Measurements from ENCODE around the gene IRF1. TPM values are rescaled to one million over a fixed set of nuclear protein-coding genes. Genes with fewer than 3 reads are reported as not detected.
A peak's percentile ranks its signal among the peaks of the same experiment; 100 is the strongest.

Gene IRF1
- total RNA-seq, 1 experiment from 2014 or later = 4.8 TPM

DNA sequence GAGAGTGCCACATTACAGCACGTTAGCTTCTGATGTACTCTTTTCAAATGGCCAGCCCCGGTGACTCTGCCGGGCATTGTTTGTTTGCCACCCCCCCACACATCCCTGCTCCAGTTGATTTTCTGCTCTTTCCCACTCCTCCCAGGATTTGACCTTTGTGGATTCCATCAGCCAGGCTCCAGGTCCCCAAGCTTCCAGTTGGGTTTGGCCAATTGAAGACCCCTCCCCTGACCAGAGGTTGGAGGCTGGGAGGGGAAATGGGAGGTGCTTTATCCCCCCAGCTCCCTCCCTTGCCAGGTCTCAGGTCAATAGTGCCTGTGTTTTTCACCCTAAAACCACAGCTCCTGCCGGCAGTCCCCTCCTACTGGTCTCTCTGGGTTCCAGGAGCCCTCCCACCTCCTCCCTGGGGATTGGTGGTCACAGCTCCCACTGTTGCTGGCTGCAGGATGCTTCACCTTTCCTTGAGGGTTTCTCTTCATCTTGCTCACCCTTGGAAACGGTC is 34.9 kb downstream of the IRF1 start:
- Histone ChIP-seq H3K9me3 (ENCODE audit: low read length) (no peaks in the 10 kb centered on the region), H3K4me3 (ENCODE audit: low read length) (no peak overlapping the region), H3K9ac (ENCODE audit: low read length) (no peak overlapping the region), H3K79me2 (ENCODE audit: low read length) (no peaks in the 10 kb centered on the region), H3K4me1 (ENCODE audit: low read length) (peaks cover 37% of the 10 kb centered on the region), H4K20me1 (ENCODE audit: insufficient read depth, low read depth, low read length) (no peaks in the 10 kb centered on the region), H3K4me2 (ENCODE audit: low read depth, low read length, poor library complexity, severe bottlenecking) (peak overlapping the region; percentile 28), H3K9me2 (replicated peaks; ENCODE audit: insufficient read depth, low read length) (no peaks in the 10 kb centered on the region), H3K36me3 (ENCODE audit: insufficient read depth, low read length) (no peaks in the 10 kb centered on the region), H3K27me3 (ENCODE audit: low read length) (no peaks in the 10 kb centered on the region), H3K27ac (ENCODE audit: low read length) (no peak overlapping the region), H2AFZ (ENCODE audit: low read length) (no peak overlapping the region)
- DNase-seq = no peak

DNA sequence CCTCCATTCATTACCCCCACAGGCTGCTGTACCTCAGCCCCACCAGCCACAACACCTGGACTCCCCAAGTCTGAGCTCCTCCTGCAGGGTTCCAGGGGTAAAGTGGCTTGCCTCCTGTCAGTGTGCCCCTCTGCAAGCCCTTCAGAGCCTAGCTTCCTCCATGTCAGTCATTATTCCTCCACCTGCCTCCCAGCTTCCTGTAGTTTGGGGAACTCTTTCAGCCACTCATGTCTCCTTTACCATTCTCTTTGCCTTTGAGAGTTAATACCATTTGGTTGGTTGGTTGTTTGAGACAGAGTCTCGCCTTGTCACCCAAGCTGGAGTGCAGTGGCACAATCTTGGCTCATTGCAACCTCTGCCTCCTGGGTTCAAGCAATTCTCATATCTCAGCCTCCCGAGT is 36.2 kb downstream of the IRF1 start:
- H3K4me2 ChIP-seq (ENCODE audit: low read depth, low read length, poor library complexity, severe bottlenecking) = no peak overlapping the region

DNA sequence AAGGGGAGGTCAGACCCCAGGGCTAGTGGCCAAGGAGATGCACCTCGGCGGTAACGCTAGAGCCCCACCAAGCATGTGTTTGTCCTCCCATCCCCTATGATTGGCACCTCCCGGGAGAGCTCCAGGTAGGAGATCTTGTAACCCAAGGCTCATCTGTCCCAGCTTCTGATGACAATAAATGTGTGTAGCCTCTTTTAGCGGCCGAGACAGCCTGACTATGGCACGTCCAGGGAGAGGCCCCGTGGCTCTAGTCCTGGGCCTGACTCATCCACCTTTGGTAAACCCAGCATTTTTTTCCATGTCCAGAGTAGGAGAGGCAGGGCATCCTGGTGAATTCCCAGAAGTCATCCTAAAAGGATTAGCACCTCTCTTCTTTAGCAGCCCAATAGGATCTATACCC is 39.2 kb downstream of the IRF1 start:
- Histone ChIP-seq H3K9ac (ENCODE audit: low read length) (no peak overlapping the region), H4K20me1 (ENCODE audit: insufficient read depth, low read depth, low read length) (no peaks in the 10 kb centered on the region), H3K4me1 (ENCODE audit: low read length) (peaks cover 9% of the 10 kb centered on the region), H3K4me2 (ENCODE audit: low read depth, low read length, poor library complexity, severe bottlenecking) (no peak overlapping the region), H3K9me2 (replicated peaks; ENCODE audit: insufficient read depth, low read length) (no peaks in the 10 kb centered on the region), H3K27me3 (ENCODE audit: low read length) (no peaks in the 10 kb centered on the region), H3K9me3 (ENCODE audit: low read length) (no peaks in the 10 kb centered on the region), H3K4me3 (ENCODE audit: low read length) (no peak overlapping the region), H2AFZ (ENCODE audit: low read length) (no peak overlapping the region), H3K79me2 (ENCODE audit: low read length) (no peaks in the 10 kb centered on the region), H3K27ac (ENCODE audit: low read length) (no peak overlapping the region), H3K36me3 (ENCODE audit: insufficient read depth, low read length) (no peaks in the 10 kb centered on the region)
- DNase-seq = no peak

More for the DNA sequence above, 36.2 kb downstream of the IRF1 start:
- Histone ChIP-seq H4K20me1 (ENCODE audit: insufficient read depth, low read depth, low read length) (no peaks in the 10 kb centered on the region), H3K79me2 (ENCODE audit: low read length) (no peaks in the 10 kb centered on the region), H3K9ac (ENCODE audit: low read length) (no peak overlapping the region), H3K9me3 (ENCODE audit: low read length) (no peaks in the 10 kb centered on the region), H3K27ac (ENCODE audit: low read length) (no peak overlapping the region), H3K4me3 (ENCODE audit: low read length) (no peak overlapping the region), H3K36me3 (ENCODE audit: insufficient read depth, low read length) (no peaks in the 10 kb centered on the region), H2AFZ (ENCODE audit: low read length) (no peak overlapping the region), H3K4me1 (ENCODE audit: low read length) (peaks cover 37% of the 10 kb centered on the region), H3K27me3 (ENCODE audit: low read length) (no peaks in the 10 kb centered on the region), H3K9me2 (replicated peaks; ENCODE audit: insufficient read depth, low read length) (no peaks in the 10 kb centered on the region)
- no peak for DNase-seq

DNA sequence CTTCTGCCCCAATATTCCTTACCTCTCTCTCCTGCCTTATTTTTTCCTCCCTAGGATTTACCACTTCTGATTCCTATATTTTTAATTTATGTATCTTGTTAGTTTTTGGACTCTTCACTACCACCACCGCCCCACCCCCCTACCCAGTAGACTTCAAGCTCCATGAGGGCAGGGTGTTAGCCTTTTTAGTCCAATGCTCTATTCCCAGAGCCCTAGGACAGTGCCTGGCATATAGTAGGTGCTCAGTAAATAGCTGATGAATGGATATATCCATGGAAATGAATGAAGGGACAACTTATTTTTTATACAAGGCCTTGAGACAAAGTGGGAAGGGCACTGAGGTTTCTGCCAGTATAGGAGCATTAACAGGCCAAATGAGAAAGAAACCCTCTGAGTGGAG is 41.5 kb downstream of the IRF1 start:
- Histone ChIP-seq H3K9me2 (replicated peaks; ENCODE audit: insufficient read depth, low read length) (no peaks in the 10 kb centered on the region), H4K20me1 (ENCODE audit: insufficient read depth, low read depth, low read length) (no peaks in the 10 kb centered on the region), H3K9ac (ENCODE audit: low read length) (no peak overlapping the region), H3K9me3 (ENCODE audit: low read length) (no peaks in the 10 kb centered on the region), H3K4me3 (ENCODE audit: low read length) (no peak overlapping the region), H2AFZ (ENCODE audit: low read length) (no peak overlapping the region), H3K4me1 (ENCODE audit: low read length) (no peaks in the 10 kb centered on the region), H3K4me2 (ENCODE audit: low read depth, low read length, poor library complexity, severe bottlenecking) (no peak overlapping the region), H3K79me2 (ENCODE audit: low read length) (no peaks in the 10 kb centered on the region), H3K36me3 (ENCODE audit: insufficient read depth, low read length) (no peaks in the 10 kb centered on the region), H3K27ac (ENCODE audit: low read length) (no peak overlapping the region), H3K27me3 (ENCODE audit: low read length) (no peaks in the 10 kb centered on the region)
- DNase-seq = no peak

DNA sequence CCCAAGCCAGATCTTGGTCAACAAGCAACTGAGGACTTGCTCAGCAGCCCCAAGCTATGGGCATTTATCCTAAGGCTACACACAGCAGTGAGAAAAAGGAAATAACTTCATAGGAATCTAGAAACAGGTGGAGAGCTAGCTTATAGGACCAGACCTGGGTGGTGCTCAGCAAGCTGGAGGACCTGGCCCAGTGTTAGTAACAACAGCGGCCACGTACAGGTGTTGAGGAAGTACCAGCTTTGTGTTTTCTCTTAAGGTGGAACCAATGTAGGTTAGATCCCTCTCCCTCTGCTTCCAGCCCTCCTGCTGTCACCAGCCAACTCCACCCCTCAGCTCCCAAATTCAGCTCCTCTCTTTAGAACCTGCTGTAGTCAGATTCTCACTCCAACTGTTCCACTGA is 43.4 kb downstream of the IRF1 start:
- Histone ChIP-seq H4K20me1 (ENCODE audit: insufficient read depth, low read depth, low read length) (no peaks in the 10 kb centered on the region), H3K4me2 (ENCODE audit: low read depth, low read length, poor library complexity, severe bottlenecking) (no peak overlapping the region), H3K27me3 (ENCODE audit: low read length) (no peaks in the 10 kb centered on the region), H2AFZ (ENCODE audit: low read length) (no peak overlapping the region), H3K9ac (ENCODE audit: low read length) (no peak overlapping the region), H3K4me1 (ENCODE audit: low read length) (no peaks in the 10 kb centered on the region), H3K27ac (ENCODE audit: low read length) (no peak overlapping the region), H3K9me3 (ENCODE audit: low read length) (no peaks in the 10 kb centered on the region), H3K4me3 (ENCODE audit: low read length) (no peak overlapping the region), H3K9me2 (replicated peaks; ENCODE audit: insufficient read depth, low read length) (no peaks in the 10 kb centered on the region), H3K79me2 (ENCODE audit: low read length) (no peaks in the 10 kb centered on the region), H3K36me3 (ENCODE audit: insufficient read depth, low read length) (no peaks in the 10 kb centered on the region)
- DNase-seq = no peak

DNA sequence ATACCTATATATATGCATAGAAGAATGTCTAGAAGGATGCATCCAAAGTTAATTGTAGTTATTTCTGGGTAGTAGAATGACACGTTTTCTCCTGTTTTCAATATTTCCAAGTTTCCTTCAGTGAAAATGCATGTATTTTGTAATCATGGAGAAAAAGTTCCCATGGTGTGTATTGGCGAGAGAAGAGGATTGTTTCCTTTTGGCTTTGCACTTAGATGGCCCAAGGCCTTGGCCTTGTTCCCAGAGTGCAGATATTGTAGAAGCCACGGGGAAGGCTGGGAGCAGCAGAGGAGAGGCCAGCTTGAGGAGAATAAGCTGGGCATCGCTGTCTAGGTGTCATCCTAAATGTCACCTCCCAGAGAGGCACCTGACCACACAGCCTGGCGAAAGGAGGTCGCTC is 44.0 kb downstream of the IRF1 start:
- Histone ChIP-seq H3K79me2 (ENCODE audit: low read length) (no peaks in the 10 kb centered on the region), H3K27ac (ENCODE audit: low read length) (no peak overlapping the region), H4K20me1 (ENCODE audit: insufficient read depth, low read depth, low read length) (no peaks in the 10 kb centered on the region), H2AFZ (ENCODE audit: low read length) (no peak overlapping the region), H3K9me3 (ENCODE audit: low read length) (no peaks in the 10 kb centered on the region), H3K4me1 (ENCODE audit: low read length) (no peaks in the 10 kb centered on the region), H3K36me3 (ENCODE audit: insufficient read depth, low read length) (no peaks in the 10 kb centered on the region), H3K4me3 (ENCODE audit: low read length) (no peak overlapping the region), H3K27me3 (ENCODE audit: low read length) (no peaks in the 10 kb centered on the region), H3K9ac (ENCODE audit: low read length) (no peak overlapping the region), H3K9me2 (replicated peaks; ENCODE audit: insufficient read depth, low read length) (no peaks in the 10 kb centered on the region), H3K4me2 (ENCODE audit: low read depth, low read length, poor library complexity, severe bottlenecking) (no peak overlapping the region)
- no peak for DNase-seq

DNA sequence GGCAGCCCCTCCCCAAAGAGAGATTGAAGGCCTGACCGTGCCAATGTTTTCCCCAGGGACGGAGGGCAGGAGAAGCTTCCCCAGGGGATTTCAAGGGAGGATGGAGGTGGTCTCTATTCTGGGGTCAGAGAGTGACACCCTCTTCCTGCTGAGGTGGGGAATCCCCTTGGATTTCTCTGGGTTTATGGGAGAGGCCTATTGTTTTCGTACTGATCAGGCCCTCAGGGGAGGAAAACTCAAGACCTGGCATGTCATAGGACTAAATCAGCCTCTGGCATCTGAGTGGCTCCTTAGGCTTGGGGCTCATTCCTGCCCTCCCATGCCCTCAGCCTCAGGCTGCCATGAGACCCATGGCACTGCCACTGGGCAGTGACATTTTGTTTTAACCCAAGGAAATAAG is 44.6 kb downstream of the IRF1 start:
- Histone ChIP-seq H3K9me3 (ENCODE audit: low read length) (no peaks in the 10 kb centered on the region), H3K4me2 (ENCODE audit: low read depth, low read length, poor library complexity, severe bottlenecking) (no peak overlapping the region), H3K4me3 (ENCODE audit: low read length) (no peak overlapping the region), H3K27ac (ENCODE audit: low read length) (no peak overlapping the region), H3K9ac (ENCODE audit: low read length) (no peak overlapping the region), H3K79me2 (ENCODE audit: low read length) (no peaks in the 10 kb centered on the region), H3K4me1 (ENCODE audit: low read length) (no peaks in the 10 kb centered on the region), H4K20me1 (ENCODE audit: insufficient read depth, low read depth, low read length) (no peaks in the 10 kb centered on the region), H3K36me3 (ENCODE audit: insufficient read depth, low read length) (no peaks in the 10 kb centered on the region), H3K27me3 (ENCODE audit: low read length) (no peaks in the 10 kb centered on the region), H2AFZ (ENCODE audit: low read length) (no peak overlapping the region), H3K9me2 (replicated peaks; ENCODE audit: insufficient read depth, low read length) (no peaks in the 10 kb centered on the region)
- no peak for DNase-seq

DNA sequence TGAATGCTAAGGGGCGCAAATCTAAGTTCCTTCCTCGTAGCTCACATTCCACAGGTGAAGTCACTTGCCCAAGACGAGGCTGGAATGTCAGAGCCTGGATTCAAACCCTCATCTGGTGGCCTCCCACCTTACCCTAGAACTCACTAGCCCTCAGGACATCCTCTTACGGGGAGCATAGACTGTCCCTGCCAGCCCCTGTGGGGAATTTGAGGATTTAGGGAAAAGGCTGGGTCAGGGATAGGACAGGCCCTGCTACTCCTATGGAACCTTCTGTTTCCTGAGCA is 45.0 kb downstream of the IRF1 start:
- no peaks in the 10 kb centered on the region for H3K79me2 ChIP-seq (ENCODE audit: low read length)
- no peaks in the 10 kb centered on the region for H4K20me1 ChIP-seq (ENCODE audit: insufficient read depth, low read depth, low read length)
- H3K9ac ChIP-seq (ENCODE audit: low read length) = no peak overlapping the region
- no peaks in the 10 kb centered on the region for H3K27me3 ChIP-seq (ENCODE audit: low read length)
- no peak overlapping the region for H2AFZ ChIP-seq (ENCODE audit: low read length)
- H3K27ac ChIP-seq (ENCODE audit: low read length) = no peak overlapping the region
- H3K9me2 ChIP-seq (replicated peaks; ENCODE audit: insufficient read depth, low read length) = no peaks in the 10 kb centered on the region
- DNase-seq = no peak
- H3K4me1 ChIP-seq (ENCODE audit: low read length) = no peaks in the 10 kb centered on the region
- no peaks in the 10 kb centered on the region for H3K36me3 ChIP-seq (ENCODE audit: insufficient read depth, low read length)
- H3K9me3 ChIP-seq (ENCODE audit: low read length) = no peaks in the 10 kb centered on the region
- H3K4me2 ChIP-seq (ENCODE audit: low read depth, low read length, poor library complexity, severe bottlenecking) = no peak overlapping the region
- H3K4me3 ChIP-seq (ENCODE audit: low read length) = no peak overlapping the region
